Measurements from ENCODE around the gene ATP8A2. TPM values are rescaled to one million over a fixed set of nuclear protein-coding genes. Genes with fewer than 3 reads are reported as not detected.

ATP8A2 gene
- total RNA-seq, 1 donor from 2014 or later: 0.05 TPM

- intact Hi-C loops (cut with DNase I): no loop called here
- ATAC-seq (ENCODE audit: poor library complexity): no peak
- no peak for DNase-seq
These were observed 362.1 kb downstream of the ATP8A2 start for GRCh38 chr13:25733696-25734435.

GRCh38 chr13:25738342-25739196, 366.8 kb downstream of the ATP8A2 start:
- DNase-seq (no peak), ATAC-seq (ENCODE audit: poor library complexity) (no peak)
- intact Hi-C loops (cut with DNase I): no loop called here

DNA sequence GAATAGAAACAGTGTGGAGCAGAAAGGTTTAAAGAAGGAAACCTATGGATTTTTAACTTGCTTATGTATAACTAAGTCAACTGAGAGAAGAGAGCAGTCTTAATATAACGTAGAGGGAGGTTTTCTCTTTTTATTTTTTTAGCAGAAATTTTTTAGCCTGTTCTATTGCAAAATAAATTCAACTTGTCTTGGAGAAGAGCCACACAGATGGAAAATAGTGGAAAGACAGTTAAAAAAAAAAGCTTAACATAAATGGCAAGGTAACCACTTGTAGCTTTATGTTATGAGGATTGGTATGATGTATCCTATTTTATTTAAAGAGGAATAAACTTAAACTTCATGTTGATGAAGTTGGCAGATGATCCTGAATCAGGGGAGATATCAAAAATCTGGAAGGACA, 367.6 kb downstream of the ATP8A2 start:
- no peak for DNase-seq
- intact Hi-C loops (cut with DNase I): no loop called here
- ATAC-seq (ENCODE audit: poor library complexity): no peak

- ATAC-seq (ENCODE audit: poor library complexity) (no peak), DNase-seq (no peak)
- intact Hi-C loops (cut with DNase I): no loop called here
These were observed 370.0 kb downstream of the ATP8A2 start for GRCh38 chr13:25741796-25742195.

DNA sequence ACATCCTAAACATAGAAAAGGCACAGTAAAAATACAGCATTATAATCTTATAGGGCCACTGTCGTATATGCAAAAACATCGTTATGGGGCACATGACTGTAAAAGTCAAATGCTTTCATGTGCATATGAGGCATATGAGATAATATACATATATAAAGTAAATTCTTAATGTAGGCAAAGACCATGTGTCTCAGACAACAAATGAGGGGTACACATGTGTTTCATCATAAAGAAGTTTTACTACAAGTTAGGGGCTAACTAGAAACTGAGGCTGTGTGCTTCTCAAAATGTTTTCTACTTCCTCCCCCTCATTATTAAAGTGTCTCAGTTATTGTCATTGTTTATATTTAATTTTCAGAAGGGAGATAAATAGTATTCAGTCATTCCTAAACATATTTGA, 370.4 kb downstream of the ATP8A2 start:
- intact Hi-C loops (cut with DNase I): no loop called here

DNA sequence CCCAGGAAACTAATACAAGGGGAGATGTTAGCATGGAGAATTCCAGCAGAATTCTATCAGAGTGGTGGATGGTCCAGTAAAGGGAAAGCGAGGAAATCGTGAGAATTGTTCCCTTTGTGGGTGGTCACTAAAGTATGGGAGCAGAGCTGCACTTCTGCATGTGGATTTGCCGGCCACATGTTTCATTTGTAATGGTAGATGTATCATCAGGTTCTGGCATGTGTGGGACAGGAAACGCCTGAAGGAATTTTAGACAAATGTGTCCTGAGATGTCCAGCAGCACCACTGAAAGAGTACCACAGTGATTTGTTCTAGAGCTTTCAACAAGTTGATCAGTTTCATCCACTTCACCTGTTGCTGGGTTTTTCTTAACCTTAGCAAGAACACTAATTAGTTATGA, 371.6 kb downstream of the ATP8A2 start:
- DNase-seq (no peak), ATAC-seq (ENCODE audit: poor library complexity) (no peak)
- intact Hi-C loops (cut with DNase I): no loop called here

More for the DNA sequence above, 370.4 kb downstream of the ATP8A2 start:
- no peak for ATAC-seq (ENCODE audit: poor library complexity)
- no peak for DNase-seq

- intact Hi-C loops (cut with DNase I): no loop called here
- DNase-seq (no peak), ATAC-seq (ENCODE audit: poor library complexity) (no peak)
These were observed 372.4 kb downstream of the ATP8A2 start for GRCh38 chr13:25744178-25744577.

DNA sequence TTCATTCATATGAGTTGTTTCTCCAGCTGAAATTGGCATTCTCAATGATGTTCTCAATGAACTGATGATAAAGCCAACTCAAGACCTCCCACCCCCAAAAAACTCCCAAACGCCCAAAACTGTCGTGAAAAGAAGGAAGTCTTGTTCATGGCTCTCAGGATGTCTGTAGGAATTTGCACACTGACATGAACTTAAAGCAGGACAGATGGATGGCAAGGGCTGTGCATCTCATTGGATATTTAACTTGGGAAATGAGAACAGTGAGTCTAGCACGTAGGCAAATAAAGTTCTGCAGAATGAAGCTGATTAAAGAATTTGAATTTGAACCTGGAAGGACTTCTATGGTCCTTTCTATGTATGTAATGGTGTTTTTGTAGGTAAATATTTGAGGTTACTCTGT, 374.4 kb downstream of the ATP8A2 start:
- DNase-seq: no peak
- intact Hi-C loops (cut with DNase I): no loop called here
- no peak for ATAC-seq (ENCODE audit: poor library complexity)

GRCh38 chr13:25752957-25753551, 381.3 kb downstream of the ATP8A2 start:
- ATAC-seq (ENCODE audit: poor library complexity) (peak; percentile 93), DNase-seq (peak; percentile 68)

DNA sequence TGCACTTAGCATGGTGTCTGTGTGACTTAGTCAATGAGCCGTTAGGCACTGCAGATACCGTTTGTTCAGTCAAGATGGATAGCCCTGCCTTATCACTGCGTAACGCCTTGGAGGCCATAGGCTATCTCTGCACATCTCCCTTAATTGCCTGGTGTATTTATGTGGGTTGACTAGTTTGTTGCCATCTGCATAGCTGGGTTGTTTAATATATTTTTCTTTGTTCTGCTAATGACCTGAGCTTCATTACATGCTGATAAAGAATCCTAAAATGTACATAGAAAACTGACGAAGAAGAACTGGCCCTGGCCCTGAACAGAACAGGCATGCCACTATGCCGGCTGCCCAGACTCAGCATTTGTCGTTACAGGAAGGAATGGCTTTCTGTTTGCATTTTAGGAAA, 382.2 kb downstream of the ATP8A2 start:
- intact Hi-C loops (cut with DNase I): no loop called here
- DNase-seq (no peak), ATAC-seq (ENCODE audit: poor library complexity) (no peak)

More at GRCh38 chr13:25752957-25753551, 381.3 kb downstream of the ATP8A2 start:
- intact Hi-C loops (cut with DNase I): no loop called here

- DNase-seq: no peak
These were observed 384.5 kb downstream of the ATP8A2 start for GRCh38 chr13:25756251-25756650.

DNA sequence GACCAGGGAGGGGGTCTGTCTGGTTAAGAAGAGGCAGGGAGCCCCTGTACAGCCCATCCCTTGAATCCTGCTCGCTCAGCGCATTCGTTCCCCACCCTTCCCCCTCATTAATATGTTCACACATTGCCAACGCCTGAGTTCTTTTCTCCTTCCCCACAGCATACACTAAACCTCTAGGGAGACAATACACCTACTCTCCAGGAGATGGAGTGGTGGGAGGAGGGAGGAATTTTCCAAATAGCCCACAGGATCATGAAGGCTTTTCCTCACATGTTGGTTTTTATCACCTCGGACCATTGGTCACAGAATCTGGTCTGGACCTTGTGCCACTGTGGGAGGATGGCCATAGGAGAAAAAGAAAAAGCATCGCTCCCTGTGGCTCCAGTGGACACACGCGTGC, 385.1 kb downstream of the ATP8A2 start:
- intact Hi-C loops (cut with DNase I): no loop called here
- ATAC-seq (ENCODE audit: poor library complexity) (no peak), DNase-seq (no peak)

More at GRCh38 chr13:25756251-25756650, 384.5 kb downstream of the ATP8A2 start:
- intact Hi-C loops (cut with DNase I): no loop called here
- ATAC-seq (ENCODE audit: poor library complexity): no peak

- intact Hi-C loops (cut with DNase I): no loop called here
- ATAC-seq (ENCODE audit: poor library complexity) (no peak), DNase-seq (no peak)
These were observed 389.3 kb downstream of the ATP8A2 start for GRCh38 chr13:25761041-25761440.

DNA sequence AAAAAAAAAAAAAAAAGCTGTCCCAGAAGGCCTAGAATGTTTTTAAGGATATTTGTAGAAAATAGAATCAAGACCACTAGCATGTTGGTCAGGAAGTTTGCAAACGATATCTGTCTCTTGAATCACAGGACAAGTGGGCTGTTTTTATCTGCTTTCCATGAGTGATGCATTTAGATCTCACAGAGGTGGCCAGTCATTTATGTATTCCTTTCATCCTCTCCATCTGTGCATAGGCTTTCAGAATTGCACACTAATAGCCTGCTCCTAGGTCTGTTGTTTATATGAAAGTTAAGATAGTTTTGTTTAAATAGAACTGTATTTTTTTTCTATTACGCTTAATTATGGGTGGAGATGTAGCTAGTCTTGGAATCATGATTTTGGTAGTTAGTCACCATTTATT, 390.5 kb downstream of the ATP8A2 start:
- intact Hi-C loops (cut with DNase I): no loop called here
- ATAC-seq (ENCODE audit: poor library complexity): no peak
- DNase-seq: no peak

DNA sequence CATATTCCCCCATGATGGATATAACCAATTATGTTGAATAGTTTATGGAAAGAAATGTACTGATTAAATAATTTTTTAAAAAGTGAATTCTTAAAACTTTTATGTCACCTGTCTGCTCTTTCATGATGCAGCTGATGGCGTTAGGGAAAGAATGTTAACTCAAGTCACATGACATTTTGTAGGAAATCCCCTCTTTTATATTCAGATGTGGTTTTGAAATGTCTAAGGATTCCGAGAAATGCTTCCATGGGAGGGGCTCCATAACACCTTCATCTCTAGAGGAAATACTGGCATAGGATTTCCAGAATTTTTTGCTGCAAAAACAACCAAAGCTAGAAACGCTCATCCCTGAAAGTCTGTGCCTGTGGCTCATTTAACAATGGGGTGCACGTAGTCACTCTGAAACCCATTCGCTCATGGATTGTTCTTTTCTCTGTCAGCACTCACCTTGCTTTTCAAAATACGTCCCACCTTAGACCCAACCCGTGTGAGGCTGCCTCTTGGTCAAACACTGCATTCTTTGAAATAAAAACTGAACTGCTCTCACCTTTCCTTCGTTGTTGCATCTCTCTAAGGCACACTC, 391.1 kb downstream of the ATP8A2 start:
- no peak for ATAC-seq (ENCODE audit: poor library complexity)
- intact Hi-C loops (cut with DNase I): no loop called here
- no peak for DNase-seq

- ATAC-seq (ENCODE audit: poor library complexity) (no peak), DNase-seq (no peak)
- intact Hi-C loops (cut with DNase I): no loop called here
These were observed 392.6 kb downstream of the ATP8A2 start for GRCh38 chr13:25764378-25764777.

DNA sequence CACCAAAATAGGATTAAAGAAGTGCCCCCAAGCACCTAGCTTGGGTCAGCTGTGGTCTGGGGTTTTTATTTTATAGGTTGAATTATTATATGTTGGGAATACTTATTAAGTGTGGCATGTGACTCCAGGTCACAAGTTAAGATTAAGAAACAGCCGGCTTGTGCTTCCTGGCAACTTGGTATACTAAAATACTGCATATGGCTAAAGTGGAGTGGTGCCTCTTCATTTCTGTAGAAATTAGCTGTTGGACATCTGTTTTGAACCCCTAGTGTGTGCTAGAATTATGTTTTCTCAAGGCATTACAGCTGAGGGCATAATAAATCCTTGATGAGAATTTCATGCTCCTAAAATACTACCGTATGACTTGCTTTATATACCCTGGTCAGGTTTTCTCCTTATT, 393.5 kb downstream of the ATP8A2 start:
- intact Hi-C loops (cut with DNase I): no loop called here
- no peak for ATAC-seq (ENCODE audit: poor library complexity)
- DNase-seq: no peak

DNA sequence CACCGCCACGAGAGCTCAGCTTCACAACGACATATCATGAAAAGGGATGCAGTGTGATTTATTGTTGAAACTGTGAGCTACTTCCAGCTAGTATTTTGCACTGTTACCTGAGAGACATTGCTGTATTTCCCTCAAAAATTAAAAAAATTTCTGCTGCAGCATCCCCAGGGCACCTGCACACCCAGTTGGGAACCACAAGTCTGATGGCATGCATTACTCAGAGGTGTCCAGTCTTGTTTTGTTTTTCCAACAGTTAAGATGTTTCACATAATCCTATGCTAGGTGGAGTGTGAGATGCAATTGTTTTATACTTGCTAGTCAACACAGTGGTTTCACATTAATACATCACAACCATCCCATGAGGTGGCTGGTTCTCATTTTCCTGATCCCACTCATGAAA, 394.8 kb downstream of the ATP8A2 start:
- DNase-seq: no peak
- ATAC-seq (ENCODE audit: poor library complexity): no peak
- intact Hi-C loops (cut with DNase I): no loop called here

DNA sequence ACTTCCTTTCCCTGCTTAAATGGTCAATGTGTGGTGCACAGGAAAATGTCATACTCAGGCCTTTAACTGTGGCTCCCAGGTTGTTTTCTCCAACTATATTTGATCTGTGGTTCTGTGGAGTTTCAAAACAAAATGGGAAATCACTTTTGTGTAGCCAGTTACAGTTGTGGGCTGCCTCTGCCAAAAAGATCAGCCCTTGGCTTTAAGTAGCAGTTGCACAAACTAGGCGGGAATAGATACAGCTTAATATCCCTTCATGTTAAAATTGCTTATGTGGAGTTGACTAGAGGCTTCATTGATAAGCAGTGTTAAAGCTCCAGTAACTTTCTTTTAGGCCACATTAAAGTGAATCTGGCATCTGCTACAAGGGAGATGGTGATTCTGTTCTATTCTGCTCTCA, 395.2 kb downstream of the ATP8A2 start:
- intact Hi-C loops (cut with DNase I): no loop called here
- ATAC-seq (ENCODE audit: poor library complexity) (no peak), DNase-seq (no peak)

Data from Right ventricle myocardium superior (tissue), 1 donor.